Heart left ventricle (tissue), 16 donors: ENCODE results near the gene FBXO41. TPM values are rescaled to one million over a fixed set of nuclear protein-coding genes. Genes with fewer than 3 reads are reported as not detected.

Experiments used
- ATAC-seq, 4 donors: fragments of 200-7000 bp; cut with Tn5 transposase; one replicate each; pipeline ENCODE4 v1.9.1; 2020 to 2022; ENCODE audit warnings: moderate library complexity in 4 of 4, mild to moderate bottlenecking in 3 of 4, moderate number of reproducible peaks in 1 of 4
- DNase-seq, 5 donors: peaks; one replicate each; pipeline ENCODE4 v3.0.0-alpha.2; 2020
- H3K27ac ChIP-seq, 12 donors: fragments of 200-600 bp; sonication (generic) in 4 of 12; one replicate each; pipeline versions ENCODE4 v1.5.0 to v1.8.0; 2016 to 2022; ENCODE audit warnings: mild to moderate bottlenecking in 2 of 12
- H3K27me3 ChIP-seq, 9 donors: fragments of 200-600 bp; sonication (generic) in 2 of 9; one replicate each; pipeline versions ENCODE4 v1.5.1 to v1.8.0; 2016 to 2022; ENCODE audit warnings: mild to moderate bottlenecking in 3 of 9
- H3K36me3 ChIP-seq, 9 donors: fragments of 200-600 bp; sonication (generic) in 2 of 9; one replicate each; pipeline versions ENCODE4 v1.5.0 to v1.8.0; 2018 to 2022; ENCODE audit warnings: mild to moderate bottlenecking in 2 of 9
- H3K4me1 ChIP-seq, 12 donors: fragments of 200-600 bp; sonication (generic) in 4 of 12; one replicate each; pipeline versions ENCODE4 v1.5.0 to v1.8.0; 2016 to 2022; ENCODE audit warnings: mild to moderate bottlenecking in 3 of 12
- H3K4me3 ChIP-seq, 12 donors: fragments of 200-600 bp; sonication (generic) in 4 of 12; one replicate each; pipeline versions ENCODE4 v1.5.0 to v1.8.0; 2017 to 2022; ENCODE audit warnings: mild to moderate bottlenecking in 9 of 12, moderate library complexity in 4 of 12
- H3K9me3 ChIP-seq, 12 donors: fragments of 200-600 bp; sonication (generic) in 4 of 12; one replicate each; pipeline versions ENCODE4 v1.5.0 to v1.8.0; 2016 to 2022; ENCODE audit warnings: mild to moderate bottlenecking in 1 of 12
- CTCF ChIP-seq, 12 donors: fragments of 200-600 bp; sonication (generic) in 4 of 12; IDR thresholded peaks; one replicate each; pipeline versions ENCODE4 v1.5.0 to v1.8.0; 2018 to 2022; ENCODE audit warnings: antibody characterized with exemption in 12 of 12, mild to moderate bottlenecking in 5 of 12
- POLR2A ChIP-seq, 2 donors: fragments of 450-650 bp; IDR thresholded peaks; one replicate each; pipeline ENCODE4 v1.6.1; 2017; ENCODE audit warnings: antibody characterized with exemption in 2 of 2, mild to moderate bottlenecking in 2 of 2, moderate library complexity in 2 of 2
- WGBS, 4 donors: extraction: QIAGEN DNeasy Blood & Tissue Kit in 2 of 4; methylation state at CpG; one replicate each; pipeline versions ENCODE4 v1.1.5 to v1.1.7; 2013 to 2018; 5-methylcytosine and 5-hydroxymethylcytosine counted together
- intact Hi-C, 10 donors: fragments of 100-400 bp; cut with DNase I; formaldehyde crosslinking; loops; one replicate each; pipeline versions ENCODE4 v1.11.1 to v1.14.2; 2022
- polyA plus RNA-seq, 2 donors: library from polyadenylated mRNA; stranded (reverse); fragments of 200-250 nt; gene quantifications; one replicate each; pipeline ENCODE4 v1.2.3, GENCODE V29; 2013
- total RNA-seq, 9 donors: library from RNA; depleted of rRNA in 2 of 9; stranded (reverse); fragments of >200 nt in 2 of 9; fragmentation: NEBNext Ultra II Directional in 3 of 9; extraction: Animal tissue kit (Norgen Biotek cat#: 25700) in 3 of 9; gene quantifications; one replicate each; pipeline versions ENCODE4 v1.1.0 to v1.2.4, GENCODE V29; 2016 to 2023
- donor health status: ischemic (EF 13 %, LVEDD 7.1; RV severe dilation, severe dysfunction).
- donor health status: healthy with polysubstance abuse.
- donor health status: DM: no; HTN: yes; CAD: no.
- donor health status: DM: no; HTN: no; CAD: no.
- donor health status: ischemic (EF 25% LVEDD 6.9; RV normal size, moderate dysfunction).
- donor health status: ischemic (EF 25% LVEDD 5.7; RV mildly dilated, moderate dysfunction).
- donor health status: healthy.
- donor health status: DM: yes; HTN: yes; CAD: no.
- donor health status: ischemic (EF 35%, LVEDD 5.7; RV mildly dilated, moderate dysfunction).
- donor health status: nonischemic (EF 11% LVEDD 7.7; RV severe dilation, severe dysfunction).
- donor health status: DM: yes; HTN: yes; CAD: no.
- donor health status: PGD.
- donor health status: ischemic (EF 29% LVEDD 5.4; RV normal size, mild dysfunction).
- donor health status: nonischemic (EF 23%, LVEDD 6.1; RV moderate dilation, normal function).

FBXO41 gene
- total and polyA plus RNA-seq, 11 donors, result 0.21 to 3.6 (median 0.57) TPM

- H3K36me3 ChIP-seq, result peaks cover 0 to 22% (median 16%) of the 10 kb centered on the region in 9 donors
- no peak overlapping the region for H3K4me3 ChIP-seq
- no peak for ATAC-seq
- WGBS, 4 donors, result 84 to 91% (median 86%) methylated on average over 5 to 8 of the region's 8 CpGs
- no peaks in the 10 kb centered on the region for H3K27me3 ChIP-seq
- TF ChIP-seq POLR2A (IDR thresholded peaks at IDR 0.05), result no peak
- no peak for TF ChIP-seq CTCF (IDR thresholded peaks at IDR 0.05)
- intact Hi-C loops, result no loop called here
- no peak overlapping the region for H3K27ac ChIP-seq
- no peaks in the 10 kb centered on the region for H3K4me1 ChIP-seq
- no peaks in the 10 kb centered on the region for H3K9me3 ChIP-seq
- DNase-seq, result no peak
Observed at GRCh38 chr2:73258186-73258912, 25.9 kb downstream of the FBXO41 start.

- no peak for ATAC-seq
- Histone ChIP-seq H3K9me3 (no peaks in the 10 kb centered on the region), H3K4me1 (no peaks in the 10 kb centered on the region), H3K27me3 (no peaks in the 10 kb centered on the region), H3K4me3 (no peak overlapping the region), H3K27ac (no peak overlapping the region), H3K36me3 (peaks cover 0 to 30% (median 24%) of the 10 kb centered on the region in 9 donors)
- no peak for TF ChIP-seq POLR2A (IDR thresholded peaks at IDR 0.05)
- no peak for TF ChIP-seq CTCF (IDR thresholded peaks at IDR 0.05)
- peak in 1 of 5 donors; percentile 71 for DNase-seq
- intact Hi-C loops, result no loop called here
- WGBS, 4 donors, result 54 to 65% (median 59%) methylated on average over 8 to 10 of the region's 10 CpGs
Observed at GRCh38 chr2:73257425-73258125, 26.7 kb downstream of the FBXO41 start.

GRCh38 chr2:73257021-73257420, 27.3 kb downstream of the FBXO41 start:
- WGBS, 4 donors, result 90 to 100% (median 97%) methylated on average over 2 of the region's 2 CpGs; no CpG with 5 or more reads in 1 of the 4 donors
- H3K27ac ChIP-seq, result no peak overlapping the region
- TF ChIP-seq CTCF (IDR thresholded peaks at IDR 0.05) (no peak), POLR2A (IDR thresholded peaks at IDR 0.05) (no peak)
- no peaks in the 10 kb centered on the region for H3K4me1 ChIP-seq
- H3K36me3 ChIP-seq, result peaks cover 0 to 35% (median 29%) of the 10 kb centered on the region in 9 donors
- H3K9me3 ChIP-seq, result no peaks in the 10 kb centered on the region
- H3K27me3 ChIP-seq, result no peaks in the 10 kb centered on the region
- DNase-seq (no peak), ATAC-seq (no peak)
- no peak overlapping the region for H3K4me3 ChIP-seq
- intact Hi-C loops, result no loop called here

- no peak for TF ChIP-seq POLR2A (IDR thresholded peaks at IDR 0.05)
- no peak for TF ChIP-seq CTCF (IDR thresholded peaks at IDR 0.05)
- Histone ChIP-seq H3K4me1 (no peaks in the 10 kb centered on the region), H3K9me3 (no peaks in the 10 kb centered on the region), H3K4me3 (no peak overlapping the region), H3K36me3 (peaks cover 0 to 40% (median 34%) of the 10 kb centered on the region in 9 donors), H3K27me3 (no peaks in the 10 kb centered on the region), H3K27ac (no peak overlapping the region)
- ATAC-seq, result no peak
- intact Hi-C loops, result no loop called here
- 77 to 97% (median 84%) methylated on average over 1 of the region's 1 CpG for WGBS, 4 donors
- no peak for DNase-seq
Observed at GRCh38 chr2:73256618-73256922, 27.7 kb downstream of the FBXO41 start.
